IMR-90 (cell line): ENCODE results near the gene CAMKMT.

ENCODE experiments used
- BHLHE40 ChIP-seq: fragments of 150-350 bp; IDR thresholded peaks from 2 replicates; pipeline ENCODE4 v1.6.1; 2016; ENCODE audit warnings: mild to moderate bottlenecking, low read depth, low read length
- CHD1 ChIP-seq: IDR thresholded peaks from 2 replicates; pipeline ENCODE4 v1.6.1; 2012; ENCODE audit warnings: low read depth, low read length, improper control_type of control experiment
- CTCF ChIP-seq: conservative IDR thresholded peaks from 2 replicates; pipeline ENCODE4 v1.5.1; 2012; ENCODE audit warnings: mild to moderate bottlenecking, low read depth, low read length, improper control_type of control experiment
- ELK1 ChIP-seq: fragments of 150-350 bp; IDR thresholded peaks from 2 replicates; pipeline ENCODE4 v1.6.1; 2016; ENCODE audit warnings: low read depth, mild to moderate bottlenecking, low read length, moderate library complexity, borderline replicate concordance
- FOS ChIP-seq: fragments of 150-350 bp; IDR thresholded peaks from 2 replicates; pipeline ENCODE4 v1.6.1; 2016; ENCODE audit warnings: low read depth, low read length
- MAFK ChIP-seq: IDR thresholded peaks from 2 replicates; pipeline ENCODE4 v1.6.1; 2012; ENCODE audit warnings: low read depth, low read length, improper control_type of control experiment
- MAZ ChIP-seq: IDR thresholded peaks from 2 replicates; pipeline ENCODE4 v1.6.1; 2012; ENCODE audit warnings: low read depth, mild to moderate bottlenecking, low read length, improper control_type of control experiment, moderate library complexity, borderline replicate concordance
- MXI1 ChIP-seq: IDR thresholded peaks from 2 replicates; pipeline ENCODE4 v1.6.1; 2012; ENCODE audit warnings: low read depth, mild to moderate bottlenecking, low read length, moderate library complexity, borderline replicate concordance
- POLR2A ChIP-seq: IDR thresholded peaks from 2 replicates; pipeline ENCODE4 v1.6.1; 2012; ENCODE audit warnings: mild to moderate bottlenecking, low read depth, low read length
- RAD21 ChIP-seq: IDR thresholded peaks from 2 replicates; pipeline ENCODE4 v1.6.1; 2012; ENCODE audit warnings: low read length, improper control_type of control experiment
- RCOR1 ChIP-seq: IDR thresholded peaks from 2 replicates; pipeline ENCODE4 v1.6.1; 2012; ENCODE audit warnings: mild to moderate bottlenecking, low read length, improper control_type of control experiment; ENCODE audit not compliant: insufficient replicate concordance
- SMC3 ChIP-seq: fragments of 150-350 bp; IDR thresholded peaks from 2 replicates; pipeline ENCODE4 v1.6.1; 2016; ENCODE audit warnings: low read depth, mild to moderate bottlenecking, antibody characterized with exemption, low read length, moderate library complexity
- USF2 ChIP-seq: fragments of 150-350 bp; IDR thresholded peaks from 2 replicates; pipeline ENCODE4 v1.6.1; 2017; ENCODE audit warnings: mild to moderate bottlenecking, antibody characterized with exemption, low read length, low read depth

- TF ChIP-seq RAD21, result no peak
- TF ChIP-seq CTCF, result no peak
- TF ChIP-seq POLR2A, result no peak
- no peak for TF ChIP-seq BHLHE40
- no peak for TF ChIP-seq ELK1
- TF ChIP-seq RCOR1, result no peak
- TF ChIP-seq USF2, result no peak
- no peak for TF ChIP-seq SMC3
- TF ChIP-seq MAZ, result no peak
- TF ChIP-seq MXI1, result no peak
- no peak for TF ChIP-seq CHD1
- TF ChIP-seq MAFK, result no peak
- no peak for TF ChIP-seq FOS
These were observed 276.9 kb downstream of the CAMKMT start for GRCh38 chr2:44638649-44639048.
